SJSA1 (cell line): ENCODE data around the gene NTM. TPM values are rescaled to one million over a fixed set of nuclear protein-coding genes. Genes with fewer than 3 reads are reported as not detected.

ENCODE experiments used
- DNase-seq, 2 experiments: peaks; one replicate each; pipeline ENCODE4 v3.0.0-alpha.2; 2015 to 2020; ENCODE audit warnings: low spot score in 2 of 2, low read depth in 1 of 2
- H3K27ac ChIP-seq: fragments of 250-450 bp; sonication (Bioruptor Pico); 2 replicates; pipeline ENCODE4 v1.5.1; 2020; ENCODE audit warnings: mild to moderate bottlenecking, moderate library complexity
- H3K27me3 ChIP-seq: fragments of 250-450 bp; sonication (Bioruptor Pico); replicated peaks from 2 replicates; pipeline ENCODE4 v1.5.1; 2020; ENCODE audit warnings: mild to moderate bottlenecking, moderate library complexity
- H3K36me3 ChIP-seq: fragments of 250-450 bp; sonication (Bioruptor Pico); 2 replicates; pipeline ENCODE4 v1.5.1; 2020; ENCODE audit warnings: mild to moderate bottlenecking
- H3K4me1 ChIP-seq: fragments of 250-450 bp; sonication (Bioruptor Pico); replicated peaks from 2 replicates; pipeline ENCODE4 v1.6.1; 2021; ENCODE audit warnings: mild to moderate bottlenecking
- H3K4me3 ChIP-seq: fragments of 250-450 bp; sonication (Bioruptor Pico); 2 replicates; pipeline ENCODE4 v1.5.1; 2020; ENCODE audit warnings: mild to moderate bottlenecking
- H3K9me3 ChIP-seq: fragments of 250-450 bp; sonication (Bioruptor Pico); replicated peaks from 2 replicates; pipeline ENCODE4 v1.5.1; 2020; ENCODE audit warnings: mild to moderate bottlenecking
- total RNA-seq: library from RNA; depleted of rRNA; stranded (reverse); fragments of >200 nt; shearing (Covaris generic); gene quantifications from 2 replicates; pipeline ENCODE4 v1.2.3, GENCODE V29; 2014

NTM gene
- total RNA-seq, 1 experiment from 2014 or later, result 0.34 TPM

DNA sequence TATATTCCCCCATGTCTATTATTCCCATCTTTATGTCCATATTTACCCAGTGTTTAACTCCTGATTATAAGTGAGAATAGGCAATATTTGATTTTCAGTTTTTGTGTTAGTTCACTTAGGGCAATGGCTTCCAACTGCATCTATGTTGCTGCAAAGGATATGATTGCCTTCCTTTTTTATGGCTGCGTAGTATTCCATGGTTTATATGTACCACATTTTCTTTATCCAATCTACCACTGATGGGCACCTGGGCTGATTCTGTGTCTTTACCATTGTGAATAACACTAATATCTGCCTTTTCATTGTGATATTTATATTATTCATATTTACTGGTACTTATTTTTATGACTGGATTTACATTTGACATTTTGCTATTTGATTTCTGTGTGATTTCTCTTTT lies 649.6 kb downstream of the NTM start:
- no peaks in the 10 kb centered on the region for H3K36me3 ChIP-seq
- peaks cover 10% of the 10 kb centered on the region for H3K4me1 ChIP-seq
- no peak for DNase-seq
- no peak overlapping the region for H3K27ac ChIP-seq
- no peak overlapping the region for H3K4me3 ChIP-seq
- H3K9me3 ChIP-seq, result no peaks in the 10 kb centered on the region
- H3K27me3 ChIP-seq, result no peaks in the 10 kb centered on the region

DNA sequence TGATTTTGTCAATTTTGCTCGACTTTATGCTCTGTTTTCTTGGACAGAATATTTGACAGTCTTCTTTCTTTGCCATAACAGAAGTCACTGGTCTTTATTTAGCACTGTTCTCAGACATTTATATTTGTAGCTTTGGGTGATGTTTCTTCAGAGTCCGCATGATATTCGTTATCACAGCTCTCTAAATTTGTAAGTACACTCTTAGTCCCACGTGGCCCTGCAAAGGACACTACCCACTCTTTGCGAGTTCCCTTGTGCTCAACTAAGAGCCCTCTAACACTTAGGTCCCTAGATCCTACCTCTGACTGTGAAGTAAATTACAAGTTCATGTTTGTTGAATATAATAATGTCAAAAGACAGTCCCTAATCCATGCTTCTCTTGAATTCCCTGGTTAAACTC lies 651.9 kb downstream of the NTM start:
- H3K4me1 ChIP-seq, result peaks cover 13% of the 10 kb centered on the region
- H3K4me3 ChIP-seq, result no peak overlapping the region
- no peaks in the 10 kb centered on the region for H3K36me3 ChIP-seq
- H3K27ac ChIP-seq, result no peak overlapping the region
- no peak for DNase-seq
- H3K27me3 ChIP-seq, result no peaks in the 10 kb centered on the region
- H3K9me3 ChIP-seq, result no peaks in the 10 kb centered on the region

- peaks cover 13% of the 10 kb centered on the region for H3K4me1 ChIP-seq
- H3K27ac ChIP-seq, result no peak overlapping the region
- no peak overlapping the region for H3K4me3 ChIP-seq
- DNase-seq, result no peak
- no peaks in the 10 kb centered on the region for H3K9me3 ChIP-seq
- H3K36me3 ChIP-seq, result no peaks in the 10 kb centered on the region
- no peaks in the 10 kb centered on the region for H3K27me3 ChIP-seq
These were observed 652.5 kb downstream of the NTM start for GRCh38 chr11:132022733-132023478.

DNA sequence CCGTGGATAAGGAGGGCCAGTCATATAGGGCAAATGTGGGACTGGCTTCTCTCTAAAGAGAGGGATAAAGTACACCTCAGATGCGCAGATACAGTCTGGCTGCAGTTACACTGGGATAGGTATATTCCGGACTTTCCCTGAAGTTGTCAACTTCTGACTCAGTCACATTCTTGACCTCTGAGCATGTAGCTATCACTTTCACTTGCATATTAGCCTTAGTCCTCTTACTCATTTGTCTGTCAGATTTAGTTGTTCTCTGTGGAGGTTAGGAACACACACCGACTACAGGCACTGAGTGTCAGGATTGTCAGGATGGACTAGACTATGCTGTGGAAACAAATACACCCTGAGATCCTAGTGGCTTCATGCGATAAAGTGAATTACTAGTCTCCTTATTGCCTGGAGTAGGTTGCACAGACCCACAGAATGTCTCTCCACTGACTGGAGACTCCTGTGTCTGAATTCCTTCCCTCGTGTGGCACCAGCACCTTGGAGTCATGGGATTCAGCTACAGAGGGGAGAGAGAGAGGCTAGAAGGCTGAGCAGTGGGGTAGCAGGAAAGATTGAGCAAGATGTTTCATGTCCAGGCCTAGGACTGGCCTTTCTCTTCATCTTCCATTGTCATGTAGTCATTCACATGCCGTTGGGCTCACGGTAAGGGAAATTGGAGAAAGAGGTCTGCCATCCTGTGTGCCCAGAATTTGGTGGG lies 654.3 kb downstream of the NTM start:
- no peaks in the 10 kb centered on the region for H3K9me3 ChIP-seq

DNA sequence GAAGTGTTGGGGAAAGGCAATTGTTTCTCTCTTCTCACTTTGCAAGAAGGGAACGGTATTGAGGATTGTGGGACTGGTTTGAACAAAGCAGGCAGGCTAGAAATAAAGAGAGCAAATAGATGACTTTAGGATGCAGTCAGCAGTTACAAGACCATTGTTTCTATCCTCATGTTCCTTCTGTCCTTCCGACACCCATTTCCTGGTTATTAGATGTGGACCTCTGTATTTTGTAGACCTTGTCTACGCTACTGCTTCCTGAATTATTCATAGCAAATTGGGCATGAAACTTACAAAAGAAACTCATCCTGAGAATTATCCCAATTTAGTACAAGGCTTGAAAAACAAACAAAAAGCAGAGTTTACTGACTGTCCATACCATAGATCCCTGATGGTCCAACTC lies 656.3 kb downstream of the NTM start:
- Histone ChIP-seq H3K4me3 (no peak overlapping the region), H3K27ac (no peak overlapping the region), H3K27me3 (no peaks in the 10 kb centered on the region), H3K4me1 (peaks cover 13% of the 10 kb centered on the region), H3K36me3 (no peaks in the 10 kb centered on the region), H3K9me3 (no peaks in the 10 kb centered on the region)
- no peak for DNase-seq

More for the DNA sequence above, 654.3 kb downstream of the NTM start:
- DNase-seq, result peak in 1 of 2 experiments; percentile 39
- Histone ChIP-seq H3K36me3 (no peaks in the 10 kb centered on the region), H3K4me1 (peaks cover 13% of the 10 kb centered on the region), H3K4me3 (no peak overlapping the region), H3K27ac (no peak overlapping the region), H3K27me3 (no peaks in the 10 kb centered on the region)

DNA sequence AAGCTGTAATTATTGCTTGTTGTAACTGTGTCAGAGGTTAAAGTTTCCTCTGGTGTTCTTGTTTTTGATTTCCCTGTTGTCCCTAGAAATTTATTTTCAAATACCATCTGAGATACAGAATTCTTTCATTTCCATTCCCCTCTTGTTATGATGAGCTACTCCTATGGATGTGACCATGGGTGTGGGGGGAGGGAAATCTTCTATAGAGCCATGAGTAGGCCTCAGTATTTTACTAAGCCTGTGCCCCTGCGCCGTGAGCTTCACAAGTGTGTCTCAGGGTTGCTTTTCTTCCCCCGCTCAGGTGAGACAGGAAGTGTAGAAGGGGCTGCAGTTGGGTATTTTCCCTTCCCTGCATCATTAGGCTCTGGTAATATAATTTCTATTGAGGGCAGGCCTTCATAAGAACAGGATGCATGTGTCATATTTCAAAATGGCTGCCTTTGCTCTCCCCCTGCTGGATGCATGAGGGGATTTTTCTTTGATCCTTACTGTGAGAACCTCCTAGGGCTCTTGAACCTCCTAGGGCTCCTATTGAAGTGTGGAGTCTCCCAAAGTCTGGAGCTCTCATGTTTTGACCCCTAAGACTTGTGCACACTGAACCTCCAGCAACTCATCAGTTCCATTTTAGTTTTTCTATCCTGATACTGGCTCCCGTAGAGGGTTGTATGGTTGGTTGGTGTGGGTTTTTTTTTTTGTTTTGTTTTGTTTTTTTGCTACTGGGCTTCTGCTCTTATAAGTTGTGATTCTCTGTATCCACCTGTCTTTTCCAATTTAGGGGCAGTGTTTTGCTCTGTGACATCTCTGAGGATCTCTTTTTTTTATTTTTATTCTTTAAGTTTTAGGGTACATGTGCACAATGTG lies 658.2 kb downstream of the NTM start:
- Histone ChIP-seq H3K27ac (no peak overlapping the region), H3K36me3 (no peaks in the 10 kb centered on the region), H3K4me3 (no peak overlapping the region), H3K4me1 (peaks cover 13% of the 10 kb centered on the region), H3K9me3 (no peaks in the 10 kb centered on the region), H3K27me3 (no peaks in the 10 kb centered on the region)
- DNase-seq, result peak in 1 of 2 experiments; percentile 30

- DNase-seq, result no peak
- Histone ChIP-seq H3K27ac (no peak overlapping the region), H3K9me3 (no peaks in the 10 kb centered on the region), H3K36me3 (no peaks in the 10 kb centered on the region), H3K27me3 (no peaks in the 10 kb centered on the region), H3K4me3 (no peak overlapping the region), H3K4me1 (no peaks in the 10 kb centered on the region)
These were observed 660.5 kb downstream of the NTM start for GRCh38 chr11:132030896-132031295.

DNA sequence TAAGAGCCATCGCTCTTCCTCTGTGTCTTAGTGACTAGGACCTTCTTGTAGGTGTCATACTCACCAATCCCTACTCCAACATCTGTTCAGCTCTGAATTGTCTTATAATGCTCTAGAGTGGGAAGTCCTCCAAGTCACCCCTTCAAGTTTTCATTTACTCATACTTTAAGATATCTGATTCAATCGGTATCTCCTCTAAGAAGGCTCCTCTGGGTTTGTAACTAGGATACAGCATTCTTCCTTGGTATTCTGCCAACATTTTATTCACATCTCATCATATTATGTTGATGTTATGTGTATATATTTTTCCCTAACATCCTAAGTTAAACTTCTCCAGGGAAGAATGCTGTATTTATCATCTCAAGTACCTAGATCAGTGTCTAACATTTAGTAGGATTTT lies 662.1 kb downstream of the NTM start:
- Histone ChIP-seq H3K4me1 (no peaks in the 10 kb centered on the region), H3K27me3 (no peaks in the 10 kb centered on the region), H3K27ac (no peak overlapping the region), H3K9me3 (no peaks in the 10 kb centered on the region), H3K36me3 (no peaks in the 10 kb centered on the region), H3K4me3 (no peak overlapping the region)
- no peak for DNase-seq

- Histone ChIP-seq H3K36me3 (no peaks in the 10 kb centered on the region), H3K27me3 (no peaks in the 10 kb centered on the region), H3K4me1 (no peaks in the 10 kb centered on the region), H3K4me3 (no peak overlapping the region), H3K9me3 (no peaks in the 10 kb centered on the region), H3K27ac (no peak overlapping the region)
- DNase-seq, result no peak
These were observed 662.6 kb downstream of the NTM start for GRCh38 chr11:132033051-132033450.

DNA sequence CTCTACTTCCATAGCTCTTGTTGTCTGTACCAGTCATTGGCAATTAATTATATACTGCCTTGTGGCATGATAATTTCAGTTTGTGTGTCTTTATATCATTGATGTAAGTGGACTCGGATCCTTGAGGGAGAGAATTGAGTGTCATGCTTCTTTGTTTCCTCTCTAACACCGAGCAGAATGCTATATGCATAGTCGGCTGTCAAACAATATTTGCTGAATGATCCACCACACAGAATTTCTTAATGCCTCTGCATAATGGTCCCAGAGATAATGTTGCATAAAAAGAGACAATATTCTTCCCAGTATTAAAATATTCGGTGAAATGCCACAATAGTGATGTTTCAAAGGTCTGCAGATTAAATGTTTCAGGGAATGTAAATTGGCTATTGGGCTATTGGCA lies 664.8 kb downstream of the NTM start:
- H3K27me3 ChIP-seq, result no peaks in the 10 kb centered on the region
- H3K4me1 ChIP-seq, result no peaks in the 10 kb centered on the region
- H3K4me3 ChIP-seq, result no peak overlapping the region
- no peak for DNase-seq
- no peaks in the 10 kb centered on the region for H3K36me3 ChIP-seq
- no peak overlapping the region for H3K27ac ChIP-seq
- H3K9me3 ChIP-seq, result no peaks in the 10 kb centered on the region

- H3K36me3 ChIP-seq, result no peaks in the 10 kb centered on the region
- DNase-seq, result no peak
- no peaks in the 10 kb centered on the region for H3K4me1 ChIP-seq
- no peaks in the 10 kb centered on the region for H3K27me3 ChIP-seq
- H3K9me3 ChIP-seq, result no peaks in the 10 kb centered on the region
- H3K27ac ChIP-seq, result no peak overlapping the region
- no peak overlapping the region for H3K4me3 ChIP-seq
These were observed 665.4 kb downstream of the NTM start for GRCh38 chr11:132035766-132036165.

- Histone ChIP-seq H3K27me3 (no peaks in the 10 kb centered on the region), H3K4me1 (no peaks in the 10 kb centered on the region), H3K9me3 (no peaks in the 10 kb centered on the region), H3K27ac (no peak overlapping the region), H3K36me3 (no peaks in the 10 kb centered on the region), H3K4me3 (no peak overlapping the region)
- no peak for DNase-seq
These were observed 665.8 kb downstream of the NTM start for GRCh38 chr11:132036220-132036619.

DNA sequence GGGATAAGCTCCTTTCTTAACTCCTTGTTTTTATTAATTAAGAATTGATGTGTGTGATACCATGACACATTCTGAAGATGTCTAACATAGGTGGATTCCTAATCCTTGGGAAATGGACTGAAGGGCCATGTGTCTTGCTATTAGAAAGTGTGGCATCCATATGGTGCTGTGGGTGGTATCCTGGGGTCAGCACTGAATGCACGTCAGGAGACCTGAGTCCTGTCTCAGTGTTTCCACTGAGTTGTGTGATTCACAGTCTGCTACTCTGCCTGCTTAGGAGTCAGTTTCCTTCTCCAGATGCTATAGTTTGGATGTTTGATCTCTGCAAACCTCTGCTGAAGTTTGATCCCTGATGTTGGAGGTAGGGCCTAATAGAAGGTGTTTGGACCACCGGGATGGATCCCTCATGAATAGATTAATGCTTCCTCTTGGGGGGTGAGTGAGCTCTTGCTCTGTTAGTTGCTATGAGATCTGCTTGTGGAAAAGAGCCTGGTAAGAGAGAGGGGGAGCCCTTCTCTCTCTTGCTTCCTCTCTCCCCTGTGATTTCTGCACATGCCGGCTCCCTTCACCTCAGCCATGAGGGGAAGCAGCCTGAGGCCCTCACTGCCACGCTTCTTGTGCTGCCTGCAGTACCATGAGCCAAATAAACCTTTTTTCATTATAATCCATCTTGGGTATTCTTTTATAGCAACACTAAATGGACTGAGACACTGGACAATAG lies 666.5 kb downstream of the NTM start:
- Histone ChIP-seq H3K9me3 (no peaks in the 10 kb centered on the region), H3K4me3 (no peak overlapping the region), H3K27me3 (no peaks in the 10 kb centered on the region), H3K27ac (no peak overlapping the region), H3K4me1 (no peaks in the 10 kb centered on the region), H3K36me3 (no peaks in the 10 kb centered on the region)
- no peak for DNase-seq
